Measurements from ENCODE around the gene CMTM7.

The CMTM7 gene

DNA sequence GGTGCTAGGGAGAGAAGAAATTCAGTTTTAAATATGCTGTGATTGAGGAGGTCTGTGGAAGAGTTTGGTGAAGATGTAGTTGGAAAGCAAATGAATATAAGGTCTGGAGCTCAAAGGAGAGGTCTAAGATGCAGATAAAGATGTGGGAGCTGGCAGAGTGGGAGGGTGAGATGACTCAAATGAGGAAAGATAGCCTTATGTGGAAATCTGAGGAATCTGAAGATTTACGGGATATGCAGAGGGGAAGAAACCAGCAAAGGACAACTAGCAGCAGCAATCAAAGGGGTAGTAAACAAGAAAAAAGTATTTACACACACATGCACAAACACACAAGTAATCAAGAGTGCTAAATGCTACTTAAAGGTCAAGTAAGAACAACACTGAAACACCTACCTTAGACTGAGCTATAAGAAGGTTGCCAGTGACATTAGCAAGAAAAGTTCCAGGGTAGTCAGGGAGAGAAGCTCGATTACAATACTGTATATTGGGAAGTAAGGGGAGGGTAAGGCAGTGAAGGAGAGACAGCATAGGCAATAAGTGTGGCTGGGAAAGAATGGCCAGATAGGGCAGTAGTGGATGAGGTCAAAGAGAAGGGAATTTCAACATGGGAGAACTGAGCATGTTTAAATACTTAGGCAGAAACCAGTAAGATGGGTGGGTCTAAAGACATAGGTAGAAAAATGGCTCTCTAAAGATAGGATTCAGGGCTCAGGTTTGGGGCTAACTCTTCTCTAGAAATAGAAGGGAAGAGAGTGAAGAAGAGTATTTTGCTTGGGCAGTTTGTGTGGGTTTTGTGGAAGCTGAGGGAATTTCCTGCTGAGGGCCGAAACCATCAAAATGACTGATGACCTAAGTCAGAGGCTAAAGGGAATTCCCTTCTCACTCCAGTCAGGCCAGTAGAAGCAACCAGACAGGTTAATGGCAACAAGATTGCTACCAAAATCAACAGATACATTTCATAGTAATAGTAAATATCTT is 102.1 kb downstream of the CMTM7 start:
- no peak for DNase-seq

DNA sequence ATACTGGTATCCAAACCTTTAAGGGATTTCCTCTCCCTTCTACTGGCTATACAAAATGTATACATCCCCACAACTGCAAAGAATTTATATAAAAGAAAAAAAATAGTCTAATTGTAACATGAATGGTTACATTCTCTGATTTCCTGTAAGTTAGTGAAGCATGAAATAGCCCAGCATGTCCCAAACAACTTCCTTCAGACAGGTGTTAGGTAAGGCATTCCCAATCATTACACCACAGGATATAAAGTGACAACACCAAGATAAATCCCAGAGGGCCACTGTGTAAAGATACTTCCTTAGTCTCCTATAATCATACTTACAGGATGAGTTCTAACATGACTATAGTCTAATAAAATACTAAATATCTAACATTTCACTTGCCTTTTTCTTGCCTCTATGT is 103.4 kb downstream of the CMTM7 start:
- no peak for DNase-seq

GRCh38 chr3:32495609-32496008 is 104.0 kb downstream of the CMTM7 start:
- DNase-seq, result no peak

- DNase-seq, result no peak
Observed at GRCh38 chr3:32498252-32498651, 106.6 kb downstream of the CMTM7 start.

- no peak for DNase-seq
Observed at GRCh38 chr3:32498992-32499391, 107.3 kb downstream of the CMTM7 start.

DNA sequence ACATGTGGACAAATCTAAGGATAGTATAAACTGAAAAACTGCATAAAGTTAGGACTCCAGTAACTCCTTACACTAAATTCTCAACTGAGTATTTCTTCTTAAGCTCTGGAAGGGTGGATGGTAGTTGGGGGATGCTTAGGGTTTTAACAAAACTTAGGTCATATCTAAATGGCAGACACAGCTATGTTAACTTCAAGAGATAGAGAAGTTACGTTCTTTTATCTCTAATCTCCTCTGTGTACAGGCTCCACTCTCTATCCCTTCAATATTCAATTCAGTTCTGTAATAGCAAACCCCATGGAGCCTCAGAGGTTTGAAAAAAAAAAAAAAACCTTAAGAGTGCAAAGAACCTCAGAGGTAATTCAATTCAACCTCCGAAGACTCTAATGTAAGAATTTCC is 107.9 kb downstream of the CMTM7 start:
- DNase-seq, result no peak

- no peak for DNase-seq
Observed at GRCh38 chr3:32500231-32500630, 108.6 kb downstream of the CMTM7 start.

GRCh38 chr3:32500880-32501782 is 109.5 kb downstream of the CMTM7 start:
- DNase-seq, result no peak

GRCh38 chr3:32501783-32502117 is 110.1 kb downstream of the CMTM7 start:
- no peak for DNase-seq

GRCh38 chr3:32502118-32502945 is 110.7 kb downstream of the CMTM7 start, which contains the start of gene CMTM6:
CMTM6 (minus strand) TSS chr3:32502852; CDS start chr3:32502745, 107 bp downstream.
- DNase-seq, result no peak

DNA sequence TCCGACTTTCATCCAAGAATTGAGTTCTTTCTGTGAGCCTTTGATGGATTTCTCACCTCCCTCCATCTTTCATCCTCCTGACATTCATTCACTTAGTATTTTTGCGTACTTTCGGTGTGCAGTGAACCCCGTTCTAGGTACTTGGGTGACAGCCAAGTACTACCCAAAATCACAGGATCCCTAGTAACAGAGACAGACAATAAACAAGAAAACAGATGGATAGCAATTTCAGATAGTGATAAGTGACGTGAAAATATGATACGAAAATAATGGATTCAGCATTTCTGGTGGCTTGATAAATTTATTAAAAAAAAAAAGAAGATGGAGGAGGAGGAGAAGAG is 111.3 kb downstream of the CMTM7 start:
- no peak for DNase-seq

Measured in NCI-H524 treated with DMSO at 0.1 percent for 48 hours (cell line).